ENCODE measurements around the gene BACH1. TPM values are rescaled to one million over a fixed set of nuclear protein-coding genes. Genes with fewer than 3 reads are reported as not detected.
"Not testable (repeated sequence)": the region's sequence is repeated elsewhere in the genome, so short reads cannot be mapped to it uniquely, and the experiment has no call there.

Gene BACH1
- total RNA-seq, 1 experiment from 2014 or later = 26.7 TPM

DNA sequence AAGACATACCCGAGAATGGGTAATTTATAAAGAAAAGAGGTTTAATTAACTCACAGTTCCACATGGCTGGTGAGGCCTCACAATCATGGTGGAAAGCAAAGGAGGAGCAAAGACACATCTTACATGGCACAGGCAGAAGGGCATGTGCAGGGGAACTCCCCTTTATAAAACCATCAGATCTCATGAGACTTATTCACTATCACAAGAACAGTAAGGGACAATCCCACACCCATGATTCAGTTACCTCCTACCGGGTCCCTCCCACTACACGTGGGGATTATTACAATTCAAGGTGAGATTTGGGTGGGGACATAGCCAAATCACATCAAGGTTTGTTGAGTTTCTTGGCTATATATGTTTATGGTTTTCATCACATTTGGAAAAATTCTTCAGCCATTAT lies 16.9 kb upstream of the BACH1 start:
- in situ Hi-C loops (cut with HindIII; ENCODE audit: low pct_unique_long_range_greater_than_20kb, low sequenced_read_pairs); DNase-seq (ENCODE audit: low read depth, low spot score): not testable (repeated sequence)

DNA sequence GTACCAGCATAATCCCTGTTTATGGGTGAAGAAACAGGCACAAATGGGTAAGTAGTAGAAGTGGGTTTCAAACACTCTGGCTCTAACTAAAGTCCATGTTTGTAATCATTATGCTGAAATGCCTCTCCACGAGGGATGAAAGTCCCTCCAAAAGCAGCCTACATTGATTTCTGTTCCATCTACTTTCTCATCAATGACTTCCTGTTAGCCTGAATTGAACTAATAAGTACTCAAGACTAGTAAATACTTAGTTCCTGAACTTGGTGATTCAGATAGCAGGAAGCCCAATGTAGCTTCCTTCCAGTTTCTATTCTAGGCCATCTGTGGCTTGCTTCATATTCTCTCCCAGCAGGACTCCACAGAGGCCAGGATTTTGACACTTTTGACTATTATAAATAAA lies 11.3 kb upstream of the BACH1 start:
- in situ Hi-C loops (cut with HindIII; ENCODE audit: low pct_unique_long_range_greater_than_20kb, low sequenced_read_pairs) = no loop called here

DNA sequence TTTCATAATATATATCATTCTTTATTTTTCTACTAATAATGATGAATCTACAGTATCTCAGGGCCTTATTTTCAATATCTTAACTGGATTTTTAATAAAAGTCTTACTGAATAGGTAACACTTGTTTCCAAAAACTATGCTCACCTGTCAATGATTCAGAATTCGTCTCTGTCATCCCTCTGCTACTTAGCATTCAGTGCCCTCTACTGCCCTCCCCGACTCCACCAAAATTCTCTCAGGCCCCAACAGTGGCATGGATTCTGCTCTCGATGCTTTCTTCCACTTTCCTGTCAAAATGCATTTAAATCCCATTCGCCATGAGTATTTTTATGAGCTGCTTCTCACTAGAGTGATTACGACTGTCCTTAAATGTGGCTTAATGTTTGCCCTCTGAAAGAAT lies 10.5 kb upstream of the BACH1 start:
- in situ Hi-C loops (cut with HindIII; ENCODE audit: low pct_unique_long_range_greater_than_20kb, low sequenced_read_pairs) = no loop called here
- DNase-seq (ENCODE audit: low read depth, low spot score) = no peak

More for the DNA sequence above, 11.3 kb upstream of the BACH1 start:
- DNase-seq (ENCODE audit: low read depth, low spot score) = no peak

DNA sequence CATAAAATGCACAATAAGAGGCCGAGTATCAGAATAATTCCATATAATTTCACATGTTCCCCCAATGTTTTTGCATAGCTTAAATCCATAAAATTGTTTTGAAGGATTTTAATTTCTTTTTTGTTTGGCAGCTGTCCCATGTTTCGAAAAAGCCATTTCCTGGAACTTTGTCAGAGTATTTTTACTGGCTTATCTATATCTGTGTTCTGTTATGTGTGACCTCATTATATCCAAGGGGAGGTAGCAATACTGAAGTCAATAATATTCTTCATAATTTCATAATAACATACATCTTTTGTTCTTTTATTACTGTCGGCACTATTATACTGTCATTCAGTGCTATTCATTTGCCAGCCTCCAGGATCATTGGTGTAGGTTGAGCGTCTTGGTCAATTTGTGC lies 9.4 kb upstream of the BACH1 start:
- no peak for DNase-seq (ENCODE audit: low read depth, low spot score)
- in situ Hi-C loops (cut with HindIII; ENCODE audit: low pct_unique_long_range_greater_than_20kb, low sequenced_read_pairs) = no loop called here

DNA sequence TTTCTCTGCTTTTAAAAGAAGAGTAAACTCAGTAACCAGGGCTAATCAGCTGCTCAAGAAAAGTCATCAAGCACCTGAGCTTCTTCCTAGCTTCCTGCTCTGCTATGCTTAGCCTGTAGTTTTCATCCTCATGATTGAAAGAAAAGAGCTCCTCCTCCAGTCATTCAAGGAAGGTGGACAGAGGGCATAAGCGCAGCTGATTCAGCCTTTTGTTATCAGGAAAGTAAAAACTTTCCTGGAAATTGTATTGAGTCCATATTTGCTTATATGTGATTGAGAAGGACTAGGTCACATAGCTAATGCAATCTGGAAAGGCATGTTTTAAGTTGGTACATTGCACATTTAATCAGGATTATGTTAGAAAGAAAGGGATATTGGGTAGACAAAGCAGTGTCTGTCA lies 8.5 kb upstream of the BACH1 start:
- DNase-seq (ENCODE audit: low read depth, low spot score) = no peak
- in situ Hi-C loops (cut with HindIII; ENCODE audit: low pct_unique_long_range_greater_than_20kb, low sequenced_read_pairs) = no loop called here

DNA sequence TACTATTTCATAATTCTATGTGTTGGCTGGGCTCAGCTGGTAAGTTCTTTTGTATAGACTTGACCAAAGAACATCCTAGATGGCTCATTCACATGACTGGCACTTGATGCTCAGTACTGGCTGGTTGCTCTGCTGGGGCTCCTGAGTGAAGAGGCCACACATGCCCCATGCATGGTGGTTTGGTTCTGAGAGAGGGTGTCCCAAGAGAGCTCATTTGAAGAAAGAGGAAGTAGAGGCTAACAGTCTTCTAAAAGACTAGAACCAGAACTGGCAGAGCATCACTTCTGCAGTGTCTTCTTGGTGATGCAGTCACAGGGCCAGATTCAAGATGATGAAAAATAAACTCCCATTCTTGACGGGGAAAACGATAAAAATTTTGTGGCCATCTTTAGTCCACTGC lies 5.2 kb upstream of the BACH1 start:
- in situ Hi-C loops (cut with HindIII; ENCODE audit: low pct_unique_long_range_greater_than_20kb, low sequenced_read_pairs) = no loop called here
- no peak for DNase-seq (ENCODE audit: low read depth, low spot score)

DNA sequence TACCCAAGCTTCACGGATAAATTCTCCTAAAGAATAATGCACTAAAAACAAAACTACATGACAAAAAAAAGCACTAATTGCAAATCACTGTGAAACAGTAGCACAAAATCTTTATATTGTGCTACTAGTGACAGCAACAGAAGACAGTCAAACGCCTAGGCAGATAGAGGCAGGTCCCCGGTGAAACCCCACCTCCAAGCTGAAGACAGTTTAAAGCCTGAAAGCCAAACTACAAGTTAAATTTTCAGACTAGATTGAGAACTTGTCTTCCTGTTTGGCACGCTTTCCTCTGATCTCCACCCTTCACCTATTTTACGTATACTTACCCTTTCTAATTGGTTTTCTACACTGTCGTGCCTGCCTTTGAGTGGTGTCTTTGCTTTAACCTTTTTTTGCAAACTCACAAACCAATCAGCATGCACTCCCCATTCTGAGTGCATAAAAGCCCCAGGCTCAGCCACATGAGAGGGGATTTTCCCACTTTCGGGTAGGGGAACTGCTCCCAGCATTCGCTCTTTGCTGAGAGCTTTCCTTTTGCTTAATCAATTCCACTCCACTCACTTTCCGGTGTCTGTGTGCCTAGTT lies 3.6 kb upstream of the BACH1 start:
- in situ Hi-C loops (cut with HindIII; ENCODE audit: low pct_unique_long_range_greater_than_20kb, low sequenced_read_pairs) = no loop called here
- no peak for DNase-seq (ENCODE audit: low read depth, low spot score)

DNA sequence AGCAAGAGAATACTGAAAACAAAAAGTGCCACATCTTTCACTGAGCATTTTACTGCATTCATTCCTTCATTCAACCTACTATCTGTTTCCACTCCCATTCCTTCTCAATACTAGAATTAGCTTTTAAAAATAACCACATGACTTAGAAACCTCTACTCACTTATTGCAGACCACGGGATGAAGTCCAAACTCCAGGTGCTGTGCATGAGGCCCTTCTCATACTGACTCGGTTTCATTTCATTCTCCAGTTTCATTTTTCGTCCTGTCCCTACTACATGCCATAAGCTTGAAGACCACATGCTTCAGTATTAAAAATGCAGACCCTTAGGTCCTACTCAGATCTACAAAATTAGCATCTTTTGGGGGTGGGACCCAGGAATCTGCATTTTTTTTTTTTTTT lies 2.3 kb upstream of the BACH1 start:
- in situ Hi-C loops (cut with HindIII; ENCODE audit: low pct_unique_long_range_greater_than_20kb, low sequenced_read_pairs) = no loop called here
- DNase-seq (ENCODE audit: low read depth, low spot score) = no peak

DNA sequence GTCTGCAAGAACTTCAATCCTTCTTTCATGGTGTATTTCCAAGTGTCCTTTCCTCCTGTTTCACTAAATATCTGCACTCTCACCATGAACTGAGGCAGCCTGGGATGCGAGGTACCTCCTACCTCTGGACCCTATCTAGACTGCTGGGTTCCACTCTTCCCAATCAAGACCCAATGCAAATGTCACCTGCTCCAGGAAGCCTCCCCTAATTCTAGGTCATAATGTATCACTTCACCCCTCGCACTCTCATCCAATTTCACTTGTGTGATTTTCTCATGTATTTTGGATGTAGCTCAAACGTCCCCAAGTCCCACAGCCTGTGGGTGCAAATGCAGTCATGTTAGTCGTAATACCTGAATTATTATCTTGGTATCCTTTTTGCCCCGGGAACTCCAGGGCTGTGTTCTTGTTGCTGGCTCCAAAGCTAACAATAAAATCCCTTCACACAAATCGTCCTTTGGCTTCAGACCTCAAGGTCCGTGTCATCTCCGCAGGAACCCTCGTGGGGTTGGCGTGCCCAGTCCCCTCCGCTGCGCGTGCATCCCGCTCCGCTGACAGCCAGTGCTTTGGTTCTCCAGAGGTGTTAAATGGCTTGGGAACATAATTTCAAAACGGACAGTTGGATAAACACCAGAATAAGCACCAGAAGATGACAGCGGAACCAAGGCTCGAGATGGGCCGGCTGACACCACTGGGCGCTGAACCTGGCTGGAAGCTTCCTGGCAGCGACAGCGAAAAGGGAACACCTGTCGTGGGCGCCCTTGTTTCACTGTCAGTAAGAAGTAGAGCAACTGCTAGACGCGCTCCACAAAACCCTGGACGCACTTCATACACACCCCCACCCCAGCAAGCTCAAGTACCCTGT lies 1.0 kb upstream of the BACH1 start:
- no peak for DNase-seq (ENCODE audit: low read depth, low spot score)
- in situ Hi-C loops (cut with HindIII; ENCODE audit: low pct_unique_long_range_greater_than_20kb, low sequenced_read_pairs) = no loop called here

DNA sequence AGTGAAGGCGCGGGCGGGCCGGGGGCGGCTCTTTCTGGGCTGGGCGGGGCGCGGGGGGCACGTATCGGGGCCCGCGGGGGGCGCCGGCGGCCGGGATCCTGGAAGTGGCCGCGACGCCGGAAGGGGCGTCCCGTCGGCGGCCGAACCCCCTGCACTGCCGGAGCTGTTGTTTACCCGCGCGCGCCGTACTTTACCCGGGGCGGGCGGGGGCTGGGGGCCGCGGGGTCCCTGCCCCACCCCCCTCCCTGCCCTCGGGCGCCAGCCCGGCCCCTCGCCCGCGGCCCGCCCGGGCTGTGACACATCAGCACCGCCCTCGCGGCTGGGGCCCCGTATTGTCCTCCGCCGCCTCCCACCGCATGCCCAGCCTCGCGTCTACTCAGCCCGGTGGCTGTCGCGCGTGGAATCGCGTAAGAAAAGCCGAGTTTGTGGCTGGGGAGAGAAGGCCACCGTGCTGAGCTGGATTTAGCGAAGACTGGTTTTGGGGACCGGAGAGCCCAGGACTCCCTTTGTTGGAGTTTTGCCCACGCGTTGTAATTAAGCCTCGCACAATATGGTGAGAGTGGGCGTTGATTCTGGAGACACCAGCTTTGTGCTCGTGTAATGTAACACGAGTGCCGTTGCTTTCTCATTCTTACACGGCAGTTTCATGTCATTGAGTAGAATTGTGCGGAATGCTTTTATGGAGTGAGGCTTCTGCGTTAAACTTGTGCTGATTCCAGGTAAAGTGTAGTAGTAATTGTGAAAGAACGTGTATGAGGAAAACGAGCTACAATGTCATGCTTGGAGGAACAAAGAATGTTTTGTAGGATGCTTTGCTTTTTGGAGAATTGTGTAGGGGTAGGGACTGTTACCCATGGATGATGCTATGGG lies 559 bp downstream of the BACH1 start:
- in situ Hi-C loops (cut with HindIII; ENCODE audit: low pct_unique_long_range_greater_than_20kb, low sequenced_read_pairs) = no loop called here
- DNase-seq (ENCODE audit: low read depth, low spot score) = peak; percentile 13

DNA sequence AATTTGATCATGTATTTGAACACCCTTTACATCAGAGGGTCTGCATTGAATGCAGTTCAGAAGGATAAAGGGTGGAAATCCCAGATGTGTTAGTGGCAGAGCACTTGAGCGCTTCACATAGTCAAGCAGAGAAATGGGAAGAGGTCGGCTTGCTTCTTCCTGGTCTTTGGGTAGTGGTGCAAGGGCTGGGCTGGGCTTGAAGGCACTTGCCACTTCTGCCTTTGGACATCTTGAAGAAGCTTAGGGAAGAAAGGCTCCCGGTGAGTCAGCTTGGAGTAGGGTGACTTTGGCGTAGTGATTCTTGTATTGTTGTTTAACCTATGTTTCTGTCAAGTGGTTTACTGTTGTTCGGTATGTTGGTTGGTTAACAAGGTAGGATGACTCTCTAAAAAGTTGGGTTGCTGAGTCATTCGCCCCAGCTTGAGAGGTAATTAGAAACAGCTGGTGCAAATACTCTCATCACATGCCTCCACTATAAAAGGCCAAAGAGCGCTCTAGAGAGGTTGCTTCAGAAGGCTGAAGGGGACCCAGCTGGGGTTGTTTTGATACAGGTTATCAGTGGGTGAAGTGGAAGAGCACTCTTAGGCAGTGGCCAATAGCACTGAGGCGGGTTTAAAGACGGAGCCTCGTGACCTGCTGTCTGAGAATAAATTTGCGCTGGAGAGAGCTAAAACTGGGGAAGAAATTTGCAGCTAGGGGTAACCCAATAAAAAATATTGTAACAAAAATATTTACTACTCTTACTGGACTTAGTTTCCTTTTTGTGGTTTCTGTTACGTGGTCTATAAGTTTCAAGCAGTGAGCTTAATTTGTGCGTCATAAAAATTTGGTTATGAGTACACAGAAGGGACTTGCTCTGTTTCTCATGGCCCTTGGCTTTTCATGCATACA lies 1.4 kb downstream of the BACH1 start:
- in situ Hi-C loops (cut with HindIII; ENCODE audit: low pct_unique_long_range_greater_than_20kb, low sequenced_read_pairs) = no loop called here
- peak; percentile 50 for DNase-seq (ENCODE audit: low read depth, low spot score)

DNA sequence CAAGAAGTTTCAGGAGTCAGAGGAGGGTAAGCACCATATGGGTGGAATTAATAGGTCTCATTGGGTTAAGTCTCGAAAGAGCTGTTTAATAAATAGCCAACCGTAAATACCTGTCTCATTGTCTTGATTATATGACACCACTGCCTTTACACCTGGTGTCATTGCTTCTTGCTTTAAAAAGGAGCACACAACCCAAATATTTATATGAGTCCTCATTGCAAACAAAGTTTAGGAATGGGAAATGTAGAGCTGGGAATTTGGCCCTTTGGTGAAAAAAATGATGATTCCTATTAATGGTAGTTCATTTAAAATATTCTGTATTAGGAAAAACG lies 2.1 kb downstream of the BACH1 start:
- no peak for DNase-seq (ENCODE audit: low read depth, low spot score)
- in situ Hi-C loops (cut with HindIII; ENCODE audit: low pct_unique_long_range_greater_than_20kb, low sequenced_read_pairs) = no loop called here

DNA sequence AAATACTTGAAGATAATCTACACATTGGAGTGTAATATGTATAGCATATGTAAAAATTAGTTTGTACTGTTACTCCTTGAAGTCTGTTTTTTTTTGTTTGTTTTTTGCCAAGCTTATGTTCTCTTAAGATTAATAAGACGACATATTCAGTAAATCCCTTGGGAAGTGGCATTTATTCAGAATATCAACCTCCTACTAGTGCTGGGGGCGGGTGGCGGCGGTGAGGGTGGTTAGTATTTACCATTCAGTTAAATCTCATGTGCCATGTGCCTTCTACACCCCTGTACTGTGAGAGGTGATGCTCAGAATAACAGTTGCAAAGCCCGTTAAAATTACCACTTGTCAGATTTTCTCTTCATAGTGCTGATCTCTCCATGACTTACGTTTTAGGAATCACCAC lies 3.0 kb downstream of the BACH1 start:
- DNase-seq (ENCODE audit: low read depth, low spot score) = no peak
- in situ Hi-C loops (cut with HindIII; ENCODE audit: low pct_unique_long_range_greater_than_20kb, low sequenced_read_pairs) = no loop called here

DNA sequence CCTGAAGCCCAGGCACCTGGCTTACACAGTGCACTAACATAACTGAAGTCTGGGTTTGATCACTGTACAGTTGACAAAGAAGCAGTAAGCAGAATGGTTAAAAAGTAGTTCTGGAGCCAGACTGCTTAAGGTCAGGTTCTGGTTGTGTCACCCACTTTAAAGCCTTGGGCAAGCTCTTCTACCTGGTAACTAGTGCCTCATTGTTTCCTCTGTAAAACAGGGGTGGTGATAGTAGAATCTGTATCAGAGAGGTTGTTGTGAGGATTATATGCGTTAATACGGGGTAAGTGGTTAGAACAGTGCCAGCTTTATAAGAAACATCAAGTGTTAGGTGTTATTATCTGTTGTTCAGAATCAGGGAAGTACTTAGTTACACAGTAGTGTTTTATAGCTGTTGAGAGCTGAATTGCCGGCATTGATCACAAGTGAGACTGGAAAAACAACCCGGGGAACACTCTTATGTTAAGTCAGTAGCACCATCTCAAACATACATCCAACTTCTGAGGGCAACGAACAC lies 3.7 kb downstream of the BACH1 start:
- peak; percentile 44 for DNase-seq (ENCODE audit: low read depth, low spot score)
- in situ Hi-C loops (cut with HindIII; ENCODE audit: low pct_unique_long_range_greater_than_20kb, low sequenced_read_pairs) = no loop called here

DNA sequence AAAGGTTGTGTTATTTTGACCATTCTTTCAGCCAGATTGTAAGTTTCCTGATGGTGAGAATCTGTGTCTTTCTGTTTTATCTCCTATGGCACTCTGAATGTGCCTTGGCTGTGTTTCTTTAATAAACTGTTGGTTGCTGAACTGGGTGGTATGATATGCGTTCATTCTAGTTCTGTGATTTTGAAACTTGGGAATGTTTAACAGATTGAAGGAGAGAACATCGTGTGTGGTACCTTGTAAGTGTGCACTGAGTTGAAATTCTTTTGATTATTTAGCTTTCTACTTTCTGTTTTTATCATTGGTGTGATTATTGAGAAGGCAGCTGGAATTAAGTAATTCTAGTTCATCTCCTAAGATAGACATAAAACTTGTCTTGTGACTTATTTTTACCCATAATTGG lies 4.6 kb downstream of the BACH1 start:
- in situ Hi-C loops (cut with HindIII; ENCODE audit: low pct_unique_long_range_greater_than_20kb, low sequenced_read_pairs) = no loop called here
- DNase-seq (ENCODE audit: low read depth, low spot score) = no peak

DNA sequence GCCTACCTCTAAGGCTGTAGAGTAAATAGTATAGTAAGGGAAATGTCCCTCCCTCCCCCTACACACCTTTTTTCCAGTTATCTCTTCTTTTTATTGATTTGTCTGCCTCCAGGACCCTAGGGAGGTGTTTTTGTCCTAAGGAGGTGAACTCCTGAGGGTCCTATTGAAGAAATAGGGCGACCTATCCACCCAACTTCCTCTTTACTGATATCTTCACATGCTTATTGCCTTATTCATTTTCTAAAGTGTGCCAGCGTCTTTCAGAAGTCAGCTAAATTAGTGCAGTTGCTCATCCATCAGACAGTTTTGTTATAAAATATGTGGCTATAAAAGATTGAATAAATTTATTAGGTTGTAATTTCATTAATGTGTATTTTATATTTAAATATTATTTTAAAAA lies 5.9 kb downstream of the BACH1 start:
- in situ Hi-C loops (cut with HindIII; ENCODE audit: low pct_unique_long_range_greater_than_20kb, low sequenced_read_pairs) = no loop called here
- DNase-seq (ENCODE audit: low read depth, low spot score) = no peak

DNA sequence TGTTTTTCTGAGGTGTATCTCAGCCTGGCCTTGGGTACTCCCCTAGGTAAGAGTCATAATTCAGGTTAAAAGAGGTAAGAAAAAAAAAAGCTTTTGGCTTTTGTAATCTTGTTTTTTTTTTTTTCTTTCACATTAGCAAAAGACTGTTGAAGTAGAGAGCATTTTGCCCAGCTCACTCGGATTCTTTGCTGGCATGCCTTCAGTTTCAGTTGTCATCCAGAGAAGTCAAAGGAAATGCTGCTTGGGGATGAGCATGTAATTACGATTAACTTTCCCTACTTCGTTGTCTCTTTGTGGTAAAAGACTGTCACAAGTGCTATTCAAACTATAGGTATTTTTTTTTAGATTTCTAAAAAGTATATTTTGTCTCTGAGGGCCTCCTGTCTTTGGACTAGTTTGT lies 6.3 kb downstream of the BACH1 start:
- in situ Hi-C loops (cut with HindIII; ENCODE audit: low pct_unique_long_range_greater_than_20kb, low sequenced_read_pairs) = no loop called here
- DNase-seq (ENCODE audit: low read depth, low spot score) = no peak
